Smooth muscle cell (in vitro differentiated cells): ENCODE measurements around the gene GCSAM. TPM values are rescaled to one million over a fixed set of nuclear protein-coding genes. Genes with fewer than 3 reads are reported as not detected.

ENCODE experiments used
- DNase-seq: peaks from one replicate; lab custom pipeline; 2025; ENCODE audit not compliant: unreplicated experiment; lab: John Stamatoyannopoulos, UW
- H2AFZ ChIP-seq: fragments of 200-600 bp; sonication (generic); 2 replicates; pipeline ENCODE4 v1.6.0; 2016; ENCODE audit warnings: antibody characterized with exemption, low read depth, mild to moderate bottlenecking
- H3F3A ChIP-seq: fragments of 200-600 bp; sonication (generic); 2 replicates; pipeline ENCODE4 v1.6.0; 2017; ENCODE audit warnings: antibody characterized with exemption, low read depth
- H3K27ac ChIP-seq: fragments of 200-600 bp; sonication (generic); 2 replicates; pipeline ENCODE4 v1.5.1; 2016; ENCODE audit warnings: low read depth, mild to moderate bottlenecking
- H3K27me3 ChIP-seq: fragments of 200-600 bp; sonication (generic); 2 replicates; pipeline ENCODE4 v1.6.1; 2016; ENCODE audit warnings: low read depth, mild to moderate bottlenecking
- H3K36me3 ChIP-seq: fragments of 200-600 bp; sonication (generic); 2 replicates; pipeline ENCODE4 v1.5.1; 2016; ENCODE audit warnings: low read depth
- H3K4me1 ChIP-seq: fragments of 200-600 bp; sonication (generic); 2 replicates; pipeline ENCODE4 v1.5.1; 2016; ENCODE audit warnings: low read depth
- H3K4me2 ChIP-seq: fragments of 200-600 bp; sonication (generic); 2 replicates; pipeline ENCODE4 v1.6.0; 2016; ENCODE audit warnings: mild to moderate bottlenecking
- H3K4me3 ChIP-seq: fragments of 200-600 bp; sonication (generic); 2 replicates; pipeline ENCODE4 v1.5.1; 2016; ENCODE audit warnings: mild to moderate bottlenecking
- H3K79me2 ChIP-seq: fragments of 200-600 bp; sonication (generic); 2 replicates; pipeline ENCODE4 v1.6.0; 2016; ENCODE audit warnings: low read depth, mild to moderate bottlenecking
- H3K9ac ChIP-seq: fragments of 200-600 bp; sonication (generic); 2 replicates; pipeline ENCODE4 v1.6.0; 2016; ENCODE audit warnings: low read depth
- H3K9me3 ChIP-seq: fragments of 200-600 bp; sonication (generic); replicated peaks from 2 replicates; pipeline ENCODE4 v1.5.1; 2016; ENCODE audit warnings: low read depth
- H4K20me1 ChIP-seq: fragments of 200-600 bp; sonication (generic); 2 replicates; pipeline ENCODE4 v1.6.0; 2016; ENCODE audit warnings: low read depth
- CTCF ChIP-seq: fragments of 200-600 bp; sonication (generic); IDR thresholded peaks from 2 replicates; pipeline ENCODE4 v1.5.1; 2017; ENCODE audit warnings: borderline replicate concordance, mild to moderate bottlenecking, antibody characterized with exemption; ENCODE audit not compliant: insufficient read depth, poor library complexity, severe bottlenecking
- WGBS: methylation state at CpG from one replicate; pipeline ENCODE4 v1.1.7; 2016; ENCODE audit warnings: low lambda C conversion rate; 5-methylcytosine and 5-hydroxymethylcytosine counted together
- polyA plus RNA-seq: library from polyadenylated mRNA; unstranded; fragments of >200 nt; fragmentation: Nextera tagmentation; extraction: Ambion mirVana; gene quantifications from 2 replicates; pipeline ENCODE4 v1.2.1, GENCODE V29; 2016
- total RNA-seq: library from RNA; depleted of rRNA; stranded (reverse); fragments of >200 nt; gene quantifications from 2 replicates; pipeline ENCODE4 v1.2.3, GENCODE V29; 2014

GCSAM gene
- total RNA-seq (0.67 TPM in 1 of 2 replicates, not detected in the other), polyA plus RNA-seq (0.28 TPM in 1 of 2 replicates, not detected in the other)

GRCh38 chr3:112132975-112133448 lies at the start of gene GCSAM:
Gene GCSAM, minus strand, starts transcription at chr3:112133248. Its CDS starts 128 bp downstream, at chr3:112133120.
- Histone ChIP-seq H3K9ac (no peak within 1 kb of the TSS), H3K36me3 (no peaks in the 10 kb centered on the region), H2AFZ (no peak within 1 kb of the TSS), H3K4me1 (peaks cover 28% of the 10 kb centered on the region), H3K79me2 (no peaks in the 10 kb centered on the region), H3K27ac (no peak within 1 kb of the TSS), H3K4me3 (no peak within 1 kb of the TSS), H3K27me3 (no peaks in the 10 kb centered on the region), H3K9me3 (no peaks in the 10 kb centered on the region), H4K20me1 (no peaks in the 10 kb centered on the region), H3K4me2 (no peak within 1 kb of the TSS), H3F3A (no peaks in the 10 kb centered on the region)
- DNase-seq = no peak
- 74% methylated on average over 5 of the region's 5 CpGs for WGBS
- no peak for TF ChIP-seq CTCF

- H3K27me3 ChIP-seq = no peaks in the 10 kb centered on the region
- no peaks in the 10 kb centered on the region for H4K20me1 ChIP-seq
- WGBS = 82% methylated on average over 6 of the region's 6 CpGs
- TF ChIP-seq CTCF = no peak
- H3K4me3 ChIP-seq = no peak overlapping the region
- H3K9ac ChIP-seq = no peak overlapping the region
- no peak overlapping the region for H3K4me2 ChIP-seq
- H3K27ac ChIP-seq = no peak overlapping the region
- no peaks in the 10 kb centered on the region for H3K36me3 ChIP-seq
- H2AFZ ChIP-seq = no peak overlapping the region
- H3K79me2 ChIP-seq = no peaks in the 10 kb centered on the region
- no peaks in the 10 kb centered on the region for H3K4me1 ChIP-seq
- H3K9me3 ChIP-seq = no peaks in the 10 kb centered on the region
- H3F3A ChIP-seq = no peaks in the 10 kb centered on the region
- no peak for DNase-seq
Observed at GRCh38 chr3:112175646-112176045, 42.6 kb upstream of the GCSAM start.

GRCh38 chr3:112175037-112175436 lies 42.0 kb upstream of the GCSAM start:
- Histone ChIP-seq H3K9ac (no peak overlapping the region), H3K4me2 (no peak overlapping the region), H3K9me3 (no peaks in the 10 kb centered on the region), H3K27ac (no peak overlapping the region), H3K27me3 (no peaks in the 10 kb centered on the region), H3K36me3 (no peaks in the 10 kb centered on the region), H3K4me3 (no peak overlapping the region), H2AFZ (no peak overlapping the region), H4K20me1 (no peaks in the 10 kb centered on the region), H3K4me1 (no peaks in the 10 kb centered on the region), H3K79me2 (no peaks in the 10 kb centered on the region), H3F3A (no peaks in the 10 kb centered on the region)
- WGBS = 91% methylated on average over 5 of the region's 5 CpGs
- no peak for DNase-seq
- no peak for TF ChIP-seq CTCF

GRCh38 chr3:112171144-112171543 lies 38.1 kb upstream of the GCSAM start:
- no peaks in the 10 kb centered on the region for H4K20me1 ChIP-seq
- no peak for TF ChIP-seq CTCF
- H3K4me3 ChIP-seq = no peak overlapping the region
- no peak overlapping the region for H2AFZ ChIP-seq
- H3K36me3 ChIP-seq = no peaks in the 10 kb centered on the region
- no peak overlapping the region for H3K4me2 ChIP-seq
- H3K9me3 ChIP-seq = no peaks in the 10 kb centered on the region
- H3K79me2 ChIP-seq = no peaks in the 10 kb centered on the region
- no peak for DNase-seq
- H3K27me3 ChIP-seq = no peaks in the 10 kb centered on the region
- no peak overlapping the region for H3K9ac ChIP-seq
- no peak overlapping the region for H3K27ac ChIP-seq
- no peaks in the 10 kb centered on the region for H3K4me1 ChIP-seq
- 96% methylated on average over 3 of the region's 3 CpGs for WGBS
- H3F3A ChIP-seq = no peaks in the 10 kb centered on the region
